HG03432 (cell line): ENCODE data around the gene SPATA21.

Experiments
- ATAC-seq: cut with Tn5 transposase; IDR thresholded peaks from one replicate; pipeline ENCODE4 v1.9.1; 2021; ENCODE audit warnings: mild to moderate bottlenecking, moderate library complexity; ENCODE audit not compliant: unreplicated experiment

Gene SPATA21

DNA sequence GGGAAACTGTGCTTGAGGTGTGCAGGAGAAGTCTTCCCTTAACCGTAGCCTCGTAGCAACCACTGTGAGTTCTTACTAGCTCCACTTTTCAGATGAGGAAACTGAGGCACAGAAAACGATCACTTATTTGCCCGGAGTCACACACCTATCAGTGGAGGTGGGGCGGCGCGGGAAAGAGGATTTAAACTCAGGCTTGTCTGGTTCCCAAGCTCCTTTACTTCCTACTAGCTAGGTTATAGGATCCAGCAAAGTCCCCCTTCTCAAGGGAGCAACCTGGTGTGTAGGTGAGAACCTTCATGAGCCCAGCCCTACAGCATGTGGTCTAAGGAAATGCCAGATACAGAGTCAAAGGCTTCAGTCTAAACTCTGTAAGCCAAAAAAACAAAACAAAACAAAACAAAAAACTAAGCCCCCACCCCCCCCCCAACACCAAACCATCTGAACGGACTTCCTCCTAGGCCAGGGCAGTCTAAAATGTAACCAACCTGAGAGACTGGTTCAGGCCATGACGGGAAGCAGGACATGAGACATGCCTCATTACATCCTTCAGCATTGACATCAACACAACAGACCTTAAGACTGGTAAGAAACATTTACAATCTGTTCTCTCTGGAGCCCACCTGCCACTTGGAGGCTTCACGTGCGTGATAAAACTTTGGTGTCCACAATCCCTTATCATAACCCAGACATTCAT lies 84.2 kb downstream of the SPATA21 start:
- ATAC-seq: no peak

DNA sequence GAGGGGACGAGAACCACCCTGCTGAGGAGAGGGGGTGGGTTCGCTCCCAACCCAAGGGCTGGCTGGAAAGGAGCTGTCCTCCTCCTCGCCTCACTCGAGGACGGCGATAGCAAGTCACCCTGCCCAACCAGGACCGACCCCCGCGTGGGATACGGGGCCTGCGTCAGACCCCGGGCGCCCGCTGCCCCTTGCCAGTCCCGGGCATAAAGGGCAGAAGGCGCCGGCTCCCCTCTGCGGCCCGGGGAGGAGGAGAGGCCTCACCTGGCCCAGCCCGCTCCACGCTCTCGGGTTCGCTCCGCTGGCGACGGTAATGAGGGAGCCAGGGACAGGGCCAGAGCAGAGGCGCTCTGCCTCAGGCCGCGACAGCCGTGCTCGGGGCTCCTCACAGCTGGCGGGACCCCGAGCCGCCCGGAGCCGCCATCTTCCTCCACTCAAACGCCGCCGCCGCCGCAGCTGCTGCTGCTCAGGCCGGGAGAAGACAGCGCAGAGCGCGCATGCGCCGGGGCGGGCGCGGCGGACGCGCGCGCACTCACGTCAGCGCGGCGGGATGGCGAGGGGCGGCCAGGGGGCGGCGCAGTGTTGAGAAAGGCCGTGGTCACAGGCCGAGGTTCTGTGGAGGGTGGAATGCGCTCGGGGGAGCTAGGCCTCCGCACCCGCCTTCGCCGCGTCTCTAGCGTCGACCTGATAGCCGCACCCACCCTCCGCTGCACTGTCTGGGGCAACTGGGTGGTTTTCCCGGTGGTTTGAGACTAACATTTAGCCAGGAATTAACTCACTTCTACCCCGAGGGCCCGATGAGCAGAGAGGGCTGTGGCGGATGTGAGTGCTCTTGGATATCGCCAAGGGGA lies 85.0 kb downstream of the SPATA21 start, which contains the start of gene FBXO42:
Gene FBXO42, minus strand, starts transcription at position 487 of the 848 bp plus-strand sequence. CDS start 37,062 bp downstream, outside the sequence.
- peak; percentile 91 for ATAC-seq

- no peak for ATAC-seq
These were observed 85.7 kb downstream of the SPATA21 start for GRCh38 chr1:16351456-16351993.

- ATAC-seq: no peak
These were observed 87.3 kb downstream of the SPATA21 start for GRCh38 chr1:16349847-16350406.
